Measurements from ENCODE around the gene ACACB. TPM values are rescaled to one million over a fixed set of nuclear protein-coding genes. Genes with fewer than 3 reads are reported as not detected.

The ACACB gene
- total and polyA plus RNA-seq, 2 experiments from 2014 or later = 6.2 to 15.4 TPM

DNA sequence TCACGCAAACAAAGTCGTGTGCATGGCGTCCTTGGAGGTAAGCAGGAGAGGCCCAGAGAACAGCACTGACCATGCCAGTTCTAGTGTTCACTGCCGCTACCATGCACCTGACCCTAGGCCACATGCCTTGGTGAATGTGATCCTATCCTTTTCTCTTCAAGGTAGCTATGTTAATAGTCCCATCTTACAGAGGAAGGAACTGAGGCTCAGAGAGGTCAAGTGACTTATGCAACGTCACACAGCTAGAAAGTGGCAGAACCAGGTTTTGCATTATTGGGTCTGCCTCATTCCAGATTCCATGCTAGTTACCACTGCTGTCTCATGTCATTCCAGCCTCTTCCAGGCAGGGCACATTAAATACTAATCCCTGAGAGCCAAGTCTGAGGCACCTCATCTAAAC, 107.5 kb downstream of the ACACB start (continued):
- TF ChIP-seq, protein P1, sequence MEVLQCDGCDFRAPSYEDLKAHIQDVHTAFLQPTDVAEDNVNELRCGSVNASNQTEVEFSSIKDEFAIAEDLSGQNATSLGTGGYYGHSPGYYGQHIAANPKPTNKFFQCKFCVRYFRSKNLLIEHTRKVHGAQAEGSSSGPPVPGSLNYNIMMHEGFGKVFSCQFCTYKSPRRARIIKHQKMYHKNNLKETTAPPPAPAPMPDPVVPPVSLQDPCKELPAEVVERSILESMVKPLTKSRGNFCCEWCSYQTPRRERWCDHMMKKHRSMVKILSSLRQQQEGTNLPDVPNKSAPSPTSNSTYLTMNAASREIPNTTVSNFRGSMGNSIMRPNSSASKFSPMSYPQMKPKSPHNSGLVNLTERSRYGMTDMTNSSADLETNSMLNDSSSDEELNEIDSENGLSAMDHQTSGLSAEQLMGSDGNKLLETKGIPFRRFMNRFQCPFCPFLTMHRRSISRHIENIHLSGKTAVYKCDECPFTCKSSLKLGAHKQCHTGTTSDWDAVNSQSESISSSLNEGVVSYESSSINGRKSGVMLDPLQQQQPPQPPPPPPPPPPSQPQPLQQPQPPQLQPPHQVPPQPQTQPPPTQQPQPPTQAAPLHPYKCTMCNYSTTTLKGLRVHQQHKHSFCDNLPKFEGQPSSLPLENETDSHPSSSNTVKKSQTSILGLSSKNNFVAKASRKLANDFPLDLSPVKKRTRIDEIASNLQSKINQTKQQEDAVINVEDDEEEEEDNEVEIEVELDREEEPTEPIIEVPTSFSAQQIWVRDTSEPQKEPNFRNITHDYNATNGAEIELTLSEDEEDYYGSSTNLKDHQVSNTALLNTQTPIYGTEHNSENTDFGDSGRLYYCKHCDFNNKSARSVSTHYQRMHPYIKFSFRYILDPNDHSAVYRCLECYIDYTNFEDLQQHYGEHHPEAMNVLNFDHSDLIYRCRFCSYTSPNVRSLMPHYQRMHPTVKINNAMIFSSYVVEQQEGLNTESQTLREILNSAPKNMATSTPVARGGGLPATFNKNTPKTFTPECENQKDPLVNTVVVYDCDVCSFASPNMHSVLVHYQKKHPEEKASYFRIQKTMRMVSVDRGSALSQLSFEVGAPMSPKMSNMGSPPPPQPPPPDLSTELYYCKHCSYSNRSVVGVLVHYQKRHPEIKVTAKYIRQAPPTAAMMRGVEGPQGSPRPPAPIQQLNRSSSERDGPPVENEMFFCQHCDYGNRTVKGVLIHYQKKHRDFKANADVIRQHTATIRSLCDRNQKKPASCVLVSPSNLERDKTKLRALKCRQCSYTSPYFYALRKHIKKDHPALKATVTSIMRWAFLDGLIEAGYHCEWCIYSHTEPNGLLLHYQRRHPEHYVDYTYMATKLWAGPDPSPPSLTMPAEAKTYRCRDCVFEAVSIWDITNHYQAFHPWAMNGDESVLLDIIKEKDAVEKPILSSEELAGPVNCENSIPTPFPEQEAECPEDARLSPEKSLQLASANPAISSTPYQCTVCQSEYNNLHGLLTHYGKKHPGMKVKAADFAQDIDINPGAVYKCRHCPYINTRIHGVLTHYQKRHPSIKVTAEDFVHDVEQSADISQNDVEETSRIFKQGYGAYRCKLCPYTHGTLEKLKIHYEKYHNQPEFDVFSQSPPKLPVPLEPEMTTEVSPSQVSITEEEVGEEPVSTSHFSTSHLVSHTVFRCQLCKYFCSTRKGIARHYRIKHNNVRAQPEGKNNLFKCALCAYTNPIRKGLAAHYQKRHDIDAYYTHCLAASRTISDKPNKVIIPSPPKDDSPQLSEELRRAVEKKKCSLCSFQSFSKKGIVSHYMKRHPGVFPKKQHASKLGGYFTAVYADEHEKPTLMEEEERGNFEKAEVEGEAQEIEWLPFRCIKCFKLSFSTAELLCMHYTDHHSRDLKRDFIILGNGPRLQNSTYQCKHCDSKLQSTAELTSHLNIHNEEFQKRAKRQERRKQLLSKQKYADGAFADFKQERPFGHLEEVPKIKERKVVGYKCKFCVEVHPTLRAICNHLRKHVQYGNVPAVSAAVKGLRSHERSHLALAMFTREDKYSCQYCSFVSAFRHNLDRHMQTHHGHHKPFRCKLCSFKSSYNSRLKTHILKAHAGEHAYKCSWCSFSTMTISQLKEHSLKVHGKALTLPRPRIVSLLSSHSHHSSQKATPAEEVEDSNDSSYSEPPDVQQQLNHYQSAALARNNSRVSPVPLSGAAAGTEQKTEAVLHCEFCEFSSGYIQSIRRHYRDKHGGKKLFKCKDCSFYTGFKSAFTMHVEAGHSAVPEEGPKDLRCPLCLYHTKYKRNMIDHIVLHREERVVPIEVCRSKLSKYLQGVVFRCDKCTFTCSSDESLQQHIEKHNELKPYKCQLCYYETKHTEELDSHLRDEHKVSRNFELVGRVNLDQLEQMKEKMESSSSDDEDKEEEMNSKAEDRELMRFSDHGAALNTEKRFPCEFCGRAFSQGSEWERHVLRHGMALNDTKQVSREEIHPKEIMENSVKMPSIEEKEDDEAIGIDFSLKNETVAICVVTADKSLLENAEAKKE (CRISPR knock-in tag; IDR thresholded peaks at IDR 0.05) = no peak
- TF ChIP-seq, protein P2, sequence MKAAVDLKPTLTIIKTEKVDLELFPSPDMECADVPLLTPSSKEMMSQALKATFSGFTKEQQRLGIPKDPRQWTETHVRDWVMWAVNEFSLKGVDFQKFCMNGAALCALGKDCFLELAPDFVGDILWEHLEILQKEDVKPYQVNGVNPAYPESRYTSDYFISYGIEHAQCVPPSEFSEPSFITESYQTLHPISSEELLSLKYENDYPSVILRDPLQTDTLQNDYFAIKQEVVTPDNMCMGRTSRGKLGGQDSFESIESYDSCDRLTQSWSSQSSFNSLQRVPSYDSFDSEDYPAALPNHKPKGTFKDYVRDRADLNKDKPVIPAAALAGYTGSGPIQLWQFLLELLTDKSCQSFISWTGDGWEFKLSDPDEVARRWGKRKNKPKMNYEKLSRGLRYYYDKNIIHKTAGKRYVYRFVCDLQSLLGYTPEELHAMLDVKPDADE (IDR thresholded peaks at IDR 0.05) = no peak

DNA sequence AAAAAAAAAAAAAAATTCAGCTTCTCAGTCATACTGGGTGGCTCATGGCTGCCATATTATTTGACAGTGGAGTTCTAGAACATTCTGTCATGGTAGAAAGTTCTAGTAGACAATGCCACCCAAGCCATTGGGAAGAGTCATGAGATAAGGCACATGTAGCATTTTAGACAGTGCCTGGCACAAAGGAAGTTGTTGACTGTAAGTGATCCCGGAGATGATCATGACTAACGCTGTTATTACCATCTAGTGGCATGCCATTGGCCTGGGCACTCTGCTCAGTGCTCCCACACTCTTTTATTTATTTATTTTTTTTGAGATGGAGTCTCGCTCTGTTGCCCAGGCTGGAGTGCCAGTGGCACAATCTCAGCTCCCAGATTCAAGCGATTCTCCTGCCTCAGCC, 112.3 kb downstream of the ACACB start:
- no peak for DNase-seq (ENCODE audit: low spot score)
- Histone ChIP-seq H3K4me2 (no peak overlapping the region), H3K9me2 (ENCODE audit: insufficient read depth) (no peaks in the 10 kb centered on the region), H3K4me3 (no peak overlapping the region), H3K27ac (ENCODE audit: low read depth) (no peak overlapping the region), H3K79me2 (replicated peaks; ENCODE audit: insufficient read depth) (no peaks in the 10 kb centered on the region), H3F3A (replicated peaks; ENCODE audit: low read depth) (no peaks in the 10 kb centered on the region), H3K36me3 (ENCODE audit: insufficient read depth) (peaks cover 4% of the 10 kb centered on the region; the same call in 1 of the 2 replicates), H3K27me3 (ENCODE audit: insufficient read depth) (no peaks in the 10 kb centered on the region), H3K4me1 (ENCODE audit: insufficient read depth) (no peaks in the 10 kb centered on the region), H2AFZ (no peak overlapping the region), H4K20me1 (replicated peaks; ENCODE audit: insufficient read depth) (no peaks in the 10 kb centered on the region)
- H3K27me3 Mint-ChIP-seq (ENCODE audit: insufficient read depth, low read depth, poor library complexity) = peaks cover 3% of the 10 kb centered on the region
- peaks cover 2% of the 10 kb centered on the region; the same call in 1 of the 3 replicates for H3K4me1 Mint-ChIP-seq
- H3K4me3 Mint-ChIP-seq = no peak overlapping the region
- H3K27ac Mint-ChIP-seq = no peak overlapping the region
- no peaks in the 10 kb centered on the region for H3K9me3 Mint-ChIP-seq
- no peaks in the 10 kb centered on the region; the same call in none of the 3 replicates for H3K36me3 Mint-ChIP-seq (ENCODE audit: low read depth)
- ATAC-seq = no peak
- TF ChIP-seq NANOG (IDR thresholded peaks at IDR 0.05; ENCODE audit: borderline replicate concordance) = no peak
- TF ChIP-seq, protein P2 (IDR thresholded peaks at IDR 0.05) = no peak
- TF ChIP-seq CREB1 (CRISPR knock-in tag; IDR thresholded peaks at IDR 0.05; ENCODE audit: low read depth) = no peak
- no peak for TF ChIP-seq EZH2phosphoT487 (IDR thresholded peaks at IDR 0.05; ENCODE audit: unreplicated experiment)
- TF ChIP-seq, protein P3, sequence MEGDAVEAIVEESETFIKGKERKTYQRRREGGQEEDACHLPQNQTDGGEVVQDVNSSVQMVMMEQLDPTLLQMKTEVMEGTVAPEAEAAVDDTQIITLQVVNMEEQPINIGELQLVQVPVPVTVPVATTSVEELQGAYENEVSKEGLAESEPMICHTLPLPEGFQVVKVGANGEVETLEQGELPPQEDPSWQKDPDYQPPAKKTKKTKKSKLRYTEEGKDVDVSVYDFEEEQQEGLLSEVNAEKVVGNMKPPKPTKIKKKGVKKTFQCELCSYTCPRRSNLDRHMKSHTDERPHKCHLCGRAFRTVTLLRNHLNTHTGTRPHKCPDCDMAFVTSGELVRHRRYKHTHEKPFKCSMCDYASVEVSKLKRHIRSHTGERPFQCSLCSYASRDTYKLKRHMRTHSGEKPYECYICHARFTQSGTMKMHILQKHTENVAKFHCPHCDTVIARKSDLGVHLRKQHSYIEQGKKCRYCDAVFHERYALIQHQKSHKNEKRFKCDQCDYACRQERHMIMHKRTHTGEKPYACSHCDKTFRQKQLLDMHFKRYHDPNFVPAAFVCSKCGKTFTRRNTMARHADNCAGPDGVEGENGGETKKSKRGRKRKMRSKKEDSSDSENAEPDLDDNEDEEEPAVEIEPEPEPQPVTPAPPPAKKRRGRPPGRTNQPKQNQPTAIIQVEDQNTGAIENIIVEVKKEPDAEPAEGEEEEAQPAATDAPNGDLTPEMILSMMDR (conservative IDR thresholded peaks at IDR 0.05; ENCODE audit: low read depth in 2 of 2) = no peak
- TF ChIP-seq POLR2AphosphoS5 (IDR thresholded peaks at IDR 0.05; ENCODE audit: low read depth) = no peak
- TF ChIP-seq STAT1 (IDR thresholded peaks at IDR 0.05; ENCODE audit: unreplicated experiment) = no peak

Measured in GM23338 (cell line).